GM12878 (cell line): ENCODE data around the gene TNFRSF9. TPM values are rescaled to one million over a fixed set of nuclear protein-coding genes. Genes with fewer than 3 reads are reported as not detected.
A peak's percentile ranks its signal among the peaks of the same experiment; 100 is the strongest.

Experiments
- BACH1 ChIP-seq: fragments of 450-650 bp; IDR thresholded peaks from 2 replicates; pipeline ENCODE4 v1.6.1; 2017; ENCODE audit warnings: mild to moderate bottlenecking, borderline replicate concordance
- ESRRA ChIP-seq: IDR thresholded peaks from 2 replicates; pipeline ENCODE4 v1.6.1; 2012; ENCODE audit warnings: mild to moderate bottlenecking, low read length, improper control_type of control experiment
- FOXK2 ChIP-seq: fragments of 450-650 bp; IDR thresholded peaks from 2 replicates; pipeline ENCODE4 v1.6.1; 2017; ENCODE audit warnings: mild to moderate bottlenecking, moderate library complexity
- GABPA ChIP-seq: IDR thresholded peaks from 2 replicates; pipeline ENCODE4 v1.6.1; 2014; ENCODE audit warnings: antibody characterized with exemption, low read depth, mild to moderate bottlenecking, inconsistent platforms
- GATAD2B ChIP-seq: fragments of 450-650 bp; conservative IDR thresholded peaks from 2 replicates; pipeline ENCODE4 v1.6.1; 2017; ENCODE audit warnings: low read depth, mild to moderate bottlenecking, moderate library complexity
- HDGF ChIP-seq: fragments of 450-650 bp; IDR thresholded peaks from 2 replicates; pipeline ENCODE4 v1.6.1; 2016; ENCODE audit warnings: antibody characterized with exemption
- KAT2A ChIP-seq: conservative IDR thresholded peaks from 2 replicates; pipeline ENCODE4 v1.6.1; 2011; ENCODE audit warnings: low read depth, low read length; ENCODE audit not compliant: control insufficient read depth
- KLF5 ChIP-seq: fragments of 450-650 bp; IDR thresholded peaks from 2 replicates; pipeline ENCODE4 v1.6.1; 2014; ENCODE audit warnings: mild to moderate bottlenecking; ENCODE audit not compliant: partially characterized antibody
- MEF2A ChIP-seq: IDR thresholded peaks from 2 replicates; pipeline ENCODE4 v1.6.1; 2011; ENCODE audit warnings: low read depth, mild to moderate bottlenecking, low read length, moderate library complexity; ENCODE audit not compliant: insufficient read depth
- MYB ChIP-seq: fragments of 150-350 bp; IDR thresholded peaks from 2 replicates; pipeline ENCODE4 v1.6.1; 2014; ENCODE audit warnings: mild to moderate bottlenecking, low read depth, low read length, borderline replicate concordance
- PML ChIP-seq: IDR thresholded peaks from 2 replicates; pipeline ENCODE4 v1.6.1; 2012; ENCODE audit warnings: low read length, inconsistent platforms
- RBBP5 ChIP-seq: fragments of 200-600 bp; sonication (generic); conservative IDR thresholded peaks from 2 replicates; pipeline ENCODE4 v1.6.1; 2016
- RELA ChIP-seq: fragments of 450-650 bp; IDR thresholded peaks from 2 replicates; pipeline ENCODE4 v1.8.0; 2014; ENCODE audit warnings: borderline replicate concordance; ENCODE audit not compliant: partially characterized antibody
- SIN3A ChIP-seq: IDR thresholded peaks from 2 replicates; pipeline ENCODE4 v1.6.1; 2012; ENCODE audit warnings: low read depth, low read length, improper control_type of control experiment
- SMAD5 ChIP-seq: IDR thresholded peaks from 2 replicates; pipeline ENCODE4 v1.6.1; 2016; ENCODE audit warnings: antibody characterized with exemption, low read depth
- SP1 ChIP-seq: IDR thresholded peaks from one replicate; pipeline ENCODE4 v1.6.1; 2011; ENCODE audit warnings: low read depth, low read length
- TCF3 ChIP-seq: IDR thresholded peaks from 2 replicates; pipeline ENCODE4 v1.6.1; 2012; ENCODE audit warnings: low read depth, mild to moderate bottlenecking, low read length, borderline replicate concordance; ENCODE audit not compliant: insufficient read depth
- ZNF217 ChIP-seq: fragments of 450-650 bp; IDR thresholded peaks from 2 replicates; pipeline ENCODE4 v1.6.1; 2017; ENCODE audit warnings: antibody characterized with exemption, mild to moderate bottlenecking
- polyA plus RNA-seq, 11 experiments: library from polyadenylated mRNA; depleted of rRNA in 4 of 11; unstranded in 6 of 11; stranded (reverse) in 5 of 11; fragments of >200 nt; fragmentation: Nextera tagmentation in 4 of 11; fragmentation: Illumina TruSeq in 1 of 11; extraction: Ambion mirVana in 4 of 11; extraction: Trizol in 1 of 11; gene quantifications; 1 replicate in 1 of 11; 2 replicates in 10 of 11; pipeline versions ENCODE4 v1.2.1 to v1.2.3, GENCODE V29; 2011 to 2016; ENCODE audit warnings: inconsistent platforms in 2 of 11, missing spikeins in 2 of 11, low read depth in 1 of 11
- total RNA-seq, 4 experiments: library from RNA; depleted of rRNA in 3 of 4; stranded (reverse); fragments of >200 nt in 3 of 4; fragmentation: Illumina TruSeq in 1 of 4; extraction: Trizol in 1 of 4; gene quantifications; 2 replicates each; pipeline versions ENCODE4 v1.2.1 to v1.2.3, GENCODE V29; 2013 to 2021
- TF ChIP-seq, protein P1 (sequence below): fragments of 450-650 bp; IDR thresholded peaks from 2 replicates; pipeline ENCODE4 v1.6.1; 2017; ENCODE audit warnings: mild to moderate bottlenecking, low read depth, inconsistent platforms; ENCODE audit not compliant: poor library complexity, severe bottlenecking
- TF ChIP-seq, protein P2 (sequence below): fragments of 450-650 bp; IDR thresholded peaks from 2 replicates; pipeline ENCODE4 v1.6.1; 2018; ENCODE audit warnings: borderline replicate concordance, mild to moderate bottlenecking; ENCODE audit not compliant: partially characterized antibody
- TF ChIP-seq, protein P3 (sequence below): fragments of 450-650 bp; IDR thresholded peaks from 2 replicates; pipeline ENCODE4 v1.6.1; 2017; ENCODE audit warnings: antibody characterized with exemption, mild to moderate bottlenecking, moderate library complexity
- TF ChIP-seq, protein P4 (sequence below): fragments of 450-650 bp; IDR thresholded peaks from 2 replicates; pipeline ENCODE4 v1.6.1; 2017; ENCODE audit warnings: low read depth, mild to moderate bottlenecking, moderate library complexity

Gene TNFRSF9
- total and polyA plus RNA-seq, 10 of the 15 experiments (the other 5 are each of a cell fraction or from before 2014, with no cell fraction given) = 2.0 to 25.6 (median 5.8) TPM

DNA sequence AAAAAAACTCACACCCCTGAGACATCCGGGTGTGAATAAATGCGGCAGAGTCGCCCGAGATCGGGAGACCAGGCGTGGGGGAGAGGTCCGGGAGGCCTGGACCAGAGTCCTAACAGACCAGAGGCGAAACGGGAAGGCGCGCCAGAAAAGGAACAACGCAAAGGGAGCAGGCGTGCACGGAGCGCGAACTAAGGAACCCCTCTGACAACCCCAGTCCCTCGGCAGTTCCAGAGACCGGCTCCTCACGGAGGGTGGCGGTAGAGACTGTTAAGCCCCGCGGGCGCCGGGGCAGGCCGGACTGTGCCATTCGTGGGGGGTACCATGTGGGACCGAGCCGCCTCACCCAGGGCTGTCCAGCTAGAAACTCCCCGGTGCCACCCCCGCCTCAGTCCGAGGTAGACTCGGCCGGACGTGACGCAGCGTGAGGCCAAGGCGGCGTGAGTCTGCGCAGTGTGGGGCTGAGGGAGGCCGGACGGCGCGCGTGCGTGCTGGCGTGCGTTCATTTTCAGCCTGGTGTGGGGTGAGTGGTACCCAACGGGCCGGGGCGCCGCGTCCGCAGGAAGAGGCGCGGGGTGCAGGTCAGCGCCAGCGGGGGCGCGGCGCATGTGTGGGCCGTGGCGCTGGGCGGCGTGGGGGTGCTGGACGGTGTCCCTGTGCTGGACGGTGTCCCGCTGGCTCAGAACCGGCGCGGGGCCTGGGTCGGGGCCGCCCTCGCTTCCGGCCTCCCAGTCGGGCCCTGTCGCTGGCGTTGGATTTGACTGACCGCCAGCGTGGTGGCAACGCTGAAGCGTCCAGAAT, 20.8 kb upstream of the TNFRSF9 start, which contains the start of gene PARK7 (continued):
- TF ChIP-seq, protein P1, sequence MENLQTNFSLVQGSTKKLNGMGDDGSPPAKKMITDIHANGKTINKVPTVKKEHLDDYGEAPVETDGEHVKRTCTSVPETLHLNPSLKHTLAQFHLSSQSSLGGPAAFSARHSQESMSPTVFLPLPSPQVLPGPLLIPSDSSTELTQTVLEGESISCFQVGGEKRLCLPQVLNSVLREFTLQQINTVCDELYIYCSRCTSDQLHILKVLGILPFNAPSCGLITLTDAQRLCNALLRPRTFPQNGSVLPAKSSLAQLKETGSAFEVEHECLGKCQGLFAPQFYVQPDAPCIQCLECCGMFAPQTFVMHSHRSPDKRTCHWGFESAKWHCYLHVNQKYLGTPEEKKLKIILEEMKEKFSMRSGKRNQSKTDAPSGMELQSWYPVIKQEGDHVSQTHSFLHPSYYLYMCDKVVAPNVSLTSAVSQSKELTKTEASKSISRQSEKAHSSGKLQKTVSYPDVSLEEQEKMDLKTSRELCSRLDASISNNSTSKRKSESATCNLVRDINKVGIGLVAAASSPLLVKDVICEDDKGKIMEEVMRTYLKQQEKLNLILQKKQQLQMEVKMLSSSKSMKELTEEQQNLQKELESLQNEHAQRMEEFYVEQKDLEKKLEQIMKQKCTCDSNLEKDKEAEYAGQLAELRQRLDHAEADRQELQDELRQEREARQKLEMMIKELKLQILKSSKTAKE = peak; percentile 61
- TF ChIP-seq SIN3A (peak; percentile 78), ESRRA (no peak), SMAD5 (peak; percentile 96), KLF5 (peak; percentile 99), RBBP5 (no peak), ZNF217 (peak; percentile 77; the same call in 1 of the 2 replicates), MYB (no peak), GABPA (0 out of 2 replicates have a peak, but pooled peaks have one; percentile 67), BACH1 (peak; percentile 40), KAT2A (no peak), MEF2A (peak; percentile 40; the same call in 1 of the 2 replicates), TCF3 (peak; percentile 75; the same call in 1 of the 2 replicates), SP1 (peak; percentile 89), RELA (peak; percentile 99), PML (peak; percentile 99), GATAD2B (peak; percentile 96), HDGF (no peak; the same call in 1 of the 2 replicates), FOXK2 (peak; percentile 98)
- TF ChIP-seq, protein P2, sequence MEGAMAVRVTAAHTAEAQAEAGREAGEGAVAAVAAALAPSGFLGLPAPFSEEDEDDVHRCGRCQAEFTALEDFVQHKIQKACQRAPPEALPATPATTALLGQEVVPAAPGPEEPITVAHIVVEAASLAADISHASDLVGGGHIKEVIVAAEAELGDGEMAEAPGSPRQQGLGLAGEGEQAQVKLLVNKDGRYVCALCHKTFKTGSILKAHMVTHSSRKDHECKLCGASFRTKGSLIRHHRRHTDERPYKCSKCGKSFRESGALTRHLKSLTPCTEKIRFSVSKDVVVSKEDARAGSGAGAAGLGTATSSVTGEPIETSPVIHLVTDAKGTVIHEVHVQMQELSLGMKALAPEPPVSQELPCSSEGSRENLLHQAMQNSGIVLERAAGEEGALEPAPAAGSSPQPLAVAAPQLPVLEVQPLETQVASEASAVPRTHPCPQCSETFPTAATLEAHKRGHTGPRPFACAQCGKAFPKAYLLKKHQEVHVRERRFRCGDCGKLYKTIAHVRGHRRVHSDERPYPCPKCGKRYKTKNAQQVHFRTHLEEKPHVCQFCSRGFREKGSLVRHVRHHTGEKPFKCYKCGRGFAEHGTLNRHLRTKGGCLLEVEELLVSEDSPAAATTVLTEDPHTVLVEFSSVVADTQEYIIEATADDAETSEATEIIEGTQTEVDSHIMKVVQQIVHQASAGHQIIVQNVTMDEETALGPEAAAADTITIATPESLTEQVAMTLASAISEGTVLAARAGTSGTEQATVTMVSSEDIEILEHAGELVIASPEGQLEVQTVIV = peak; percentile 85
- TF ChIP-seq, protein P3, sequence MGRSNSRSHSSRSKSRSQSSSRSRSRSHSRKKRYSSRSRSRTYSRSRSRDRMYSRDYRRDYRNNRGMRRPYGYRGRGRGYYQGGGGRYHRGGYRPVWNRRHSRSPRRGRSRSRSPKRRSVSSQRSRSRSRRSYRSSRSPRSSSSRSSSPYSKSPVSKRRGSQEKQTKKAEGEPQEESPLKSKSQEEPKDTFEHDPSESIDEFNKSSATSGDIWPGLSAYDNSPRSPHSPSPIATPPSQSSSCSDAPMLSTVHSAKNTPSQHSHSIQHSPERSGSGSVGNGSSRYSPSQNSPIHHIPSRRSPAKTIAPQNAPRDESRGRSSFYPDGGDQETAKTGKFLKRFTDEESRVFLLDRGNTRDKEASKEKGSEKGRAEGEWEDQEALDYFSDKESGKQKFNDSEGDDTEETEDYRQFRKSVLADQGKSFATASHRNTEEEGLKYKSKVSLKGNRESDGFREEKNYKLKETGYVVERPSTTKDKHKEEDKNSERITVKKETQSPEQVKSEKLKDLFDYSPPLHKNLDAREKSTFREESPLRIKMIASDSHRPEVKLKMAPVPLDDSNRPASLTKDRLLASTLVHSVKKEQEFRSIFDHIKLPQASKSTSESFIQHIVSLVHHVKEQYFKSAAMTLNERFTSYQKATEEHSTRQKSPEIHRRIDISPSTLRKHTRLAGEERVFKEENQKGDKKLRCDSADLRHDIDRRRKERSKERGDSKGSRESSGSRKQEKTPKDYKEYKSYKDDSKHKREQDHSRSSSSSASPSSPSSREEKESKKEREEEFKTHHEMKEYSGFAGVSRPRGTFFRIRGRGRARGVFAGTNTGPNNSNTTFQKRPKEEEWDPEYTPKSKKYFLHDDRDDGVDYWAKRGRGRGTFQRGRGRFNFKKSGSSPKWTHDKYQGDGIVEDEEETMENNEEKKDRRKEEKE = peak; percentile 97
- TF ChIP-seq, protein P4, sequence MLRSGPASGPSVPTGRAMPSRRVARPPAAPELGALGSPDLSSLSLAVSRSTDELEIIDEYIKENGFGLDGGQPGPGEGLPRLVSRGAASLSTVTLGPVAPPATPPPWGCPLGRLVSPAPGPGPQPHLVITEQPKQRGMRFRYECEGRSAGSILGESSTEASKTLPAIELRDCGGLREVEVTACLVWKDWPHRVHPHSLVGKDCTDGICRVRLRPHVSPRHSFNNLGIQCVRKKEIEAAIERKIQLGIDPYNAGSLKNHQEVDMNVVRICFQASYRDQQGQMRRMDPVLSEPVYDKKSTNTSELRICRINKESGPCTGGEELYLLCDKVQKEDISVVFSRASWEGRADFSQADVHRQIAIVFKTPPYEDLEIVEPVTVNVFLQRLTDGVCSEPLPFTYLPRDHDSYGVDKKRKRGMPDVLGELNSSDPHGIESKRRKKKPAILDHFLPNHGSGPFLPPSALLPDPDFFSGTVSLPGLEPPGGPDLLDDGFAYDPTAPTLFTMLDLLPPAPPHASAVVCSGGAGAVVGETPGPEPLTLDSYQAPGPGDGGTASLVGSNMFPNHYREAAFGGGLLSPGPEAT = peak; percentile 91
